ENCODE results near the gene TSLP. TPM values are rescaled to one million over a fixed set of nuclear protein-coding genes. Genes with fewer than 3 reads are reported as not detected.

The TSLP gene
- total and polyA plus RNA-seq, 2 donors (not counting 3 experiments of a cell fraction or from before 2014, with no cell fraction given): not detected

- no peak overlapping the region for H3K4me3 ChIP-seq (replicated peaks in 1 of 3; ENCODE audit: insufficient read depth in 1 of 3, low read depth in 1 of 3, low read length in 3 of 3)
- DNase-seq (ENCODE audit: low read depth, low spot score): no peak
- H3K27ac ChIP-seq (ENCODE audit: insufficient read depth, low read depth, low read length): no peak overlapping the region
- H3K9me3 ChIP-seq (replicated peaks; ENCODE audit: control insufficient read depth, insufficient read depth, low read length): no peaks in the 10 kb centered on the region
- no peaks in the 10 kb centered on the region for H3K27me3 ChIP-seq (ENCODE audit: control insufficient read depth in 2 of 2, insufficient read depth in 2 of 2, low read length in 2 of 2)
- CTCF ChIA-PET: interaction anchor here (1.0 to 1.4 kb wide), 3 partner anchors 9 to 15 kb away, joined by 3 to 4 read pairs (median 3); no protein-coding TSS in a partner anchor
- dilution Hi-C loops (cut with MboI; ENCODE audit: extremely low pct_ligation_motif_present, low sequenced_read_pairs) (no loop called here), intact Hi-C loops (cut with micrococcal nuclease) (no loop called here)
- POLR2A ChIA-PET: no interaction called here
- BruUV-seq (replicated peaks): no TSS peak
- peaks cover 5 to 21% of the 10 kb centered on the region in 2 experiments for H3K36me3 ChIP-seq (ENCODE audit: control insufficient read depth in 2 of 2, extremely low read depth in 1 of 2, insufficient read depth in 2 of 2, low read length in 2 of 2)
- no peaks in the 10 kb centered on the region for H3K9me1 ChIP-seq (replicated peaks; ENCODE audit: control insufficient read depth, extremely low read depth, insufficient read depth, low read length)
- FAIRE-seq: no peak
- H3K79me2 ChIP-seq (ENCODE audit: control insufficient read depth, insufficient read depth, low read length): no peaks in the 10 kb centered on the region
- no peak overlapping the region for H3K4me2 ChIP-seq (ENCODE audit: insufficient read depth, low read length)
- H4K20me1 ChIP-seq (replicated peaks; ENCODE audit: control insufficient read depth, extremely low read depth, insufficient read depth, low read length): peaks cover 3% of the 10 kb centered on the region
- no peaks in the 10 kb centered on the region for H3K4me1 ChIP-seq (ENCODE audit: control insufficient read depth, extremely low read depth, insufficient read depth, low read length)
- no peak overlapping the region for H2AFZ ChIP-seq (ENCODE audit: low read depth, low read length)
- H3K9ac ChIP-seq (replicated peaks; ENCODE audit: extremely low read depth, insufficient read depth, low read length): no peak overlapping the region
- TF ChIP-seq GATA2 (IDR thresholded peaks at IDR 0.05; ENCODE audit: insufficient read depth, insufficient read length, low read depth, low read length) (no peak), JUN (IDR thresholded peaks at IDR 0.05; ENCODE audit: borderline replicate concordance, insufficient read depth, insufficient read length, low read depth) (no peak), POLR2A (IDR thresholded peaks at IDR 0.05; ENCODE audit: low read depth, low read length) (no peak), EZH2 (IDR thresholded peaks at IDR 0.05; ENCODE audit: borderline replicate concordance, low read depth, low read length, severe bottlenecking) (no peak)
- TF ChIP-seq, protein P1, sequence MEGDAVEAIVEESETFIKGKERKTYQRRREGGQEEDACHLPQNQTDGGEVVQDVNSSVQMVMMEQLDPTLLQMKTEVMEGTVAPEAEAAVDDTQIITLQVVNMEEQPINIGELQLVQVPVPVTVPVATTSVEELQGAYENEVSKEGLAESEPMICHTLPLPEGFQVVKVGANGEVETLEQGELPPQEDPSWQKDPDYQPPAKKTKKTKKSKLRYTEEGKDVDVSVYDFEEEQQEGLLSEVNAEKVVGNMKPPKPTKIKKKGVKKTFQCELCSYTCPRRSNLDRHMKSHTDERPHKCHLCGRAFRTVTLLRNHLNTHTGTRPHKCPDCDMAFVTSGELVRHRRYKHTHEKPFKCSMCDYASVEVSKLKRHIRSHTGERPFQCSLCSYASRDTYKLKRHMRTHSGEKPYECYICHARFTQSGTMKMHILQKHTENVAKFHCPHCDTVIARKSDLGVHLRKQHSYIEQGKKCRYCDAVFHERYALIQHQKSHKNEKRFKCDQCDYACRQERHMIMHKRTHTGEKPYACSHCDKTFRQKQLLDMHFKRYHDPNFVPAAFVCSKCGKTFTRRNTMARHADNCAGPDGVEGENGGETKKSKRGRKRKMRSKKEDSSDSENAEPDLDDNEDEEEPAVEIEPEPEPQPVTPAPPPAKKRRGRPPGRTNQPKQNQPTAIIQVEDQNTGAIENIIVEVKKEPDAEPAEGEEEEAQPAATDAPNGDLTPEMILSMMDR (IDR thresholded peaks at IDR 0.05; ENCODE audit: extremely low read depth in 1 of 2, insufficient read depth in 1 of 2, low read depth in 1 of 2, low read length in 2 of 2): no peak
These were observed 45.0 kb downstream of the TSLP start for GRCh38 chr5:111116550-111116949.

DNA sequence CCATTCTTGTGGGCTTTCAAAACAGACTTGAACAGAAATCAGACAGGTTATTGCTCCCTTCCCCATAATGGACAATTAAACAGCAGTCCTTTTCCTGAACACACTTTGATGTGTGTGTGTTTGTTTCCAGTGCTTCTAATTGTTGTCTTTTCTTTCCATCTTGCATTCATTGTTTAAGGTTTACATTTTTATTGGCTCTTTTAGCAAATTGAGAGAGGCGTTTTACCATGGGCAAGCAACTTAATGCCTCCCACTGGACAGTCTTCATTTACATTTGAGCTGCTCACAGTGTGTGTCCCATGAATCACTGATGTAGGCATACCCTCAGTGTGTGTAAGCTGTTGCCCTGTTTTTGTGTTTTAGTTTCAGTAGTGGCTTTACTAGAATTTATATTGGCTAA lies 45.6 kb downstream of the TSLP start:
- no peaks in the 10 kb centered on the region for H3K27me3 ChIP-seq (ENCODE audit: control insufficient read depth in 2 of 2, insufficient read depth in 2 of 2, low read length in 2 of 2)
- H3K9me1 ChIP-seq (replicated peaks; ENCODE audit: control insufficient read depth, extremely low read depth, insufficient read depth, low read length): no peaks in the 10 kb centered on the region
- H3K27ac ChIP-seq (ENCODE audit: insufficient read depth, low read depth, low read length): no peak overlapping the region
- no peak overlapping the region for H3K4me2 ChIP-seq (ENCODE audit: insufficient read depth, low read length)
- peaks cover 3% of the 10 kb centered on the region for H4K20me1 ChIP-seq (replicated peaks; ENCODE audit: control insufficient read depth, extremely low read depth, insufficient read depth, low read length)
- dilution Hi-C loops (cut with MboI; ENCODE audit: extremely low pct_ligation_motif_present, low sequenced_read_pairs) (no loop called here), intact Hi-C loops (cut with micrococcal nuclease) (no loop called here)
- no peaks in the 10 kb centered on the region for H3K4me1 ChIP-seq (ENCODE audit: control insufficient read depth, extremely low read depth, insufficient read depth, low read length)
- BruUV-seq (replicated peaks): no TSS peak
- DNase-seq (ENCODE audit: low read depth, low spot score) (no peak), FAIRE-seq (no peak)
- no peak overlapping the region for H3K9ac ChIP-seq (replicated peaks; ENCODE audit: extremely low read depth, insufficient read depth, low read length)
- H3K4me3 ChIP-seq (replicated peaks in 1 of 3; ENCODE audit: insufficient read depth in 1 of 3, low read depth in 1 of 3, low read length in 3 of 3): no peak overlapping the region
- TF ChIP-seq POLR2AphosphoS5 (IDR thresholded peaks at IDR 0.05; ENCODE audit: insufficient read depth, low read depth, low read length) (no peak), MYC (IDR thresholded peaks at IDR 0.05; ENCODE audit: low read depth, low read length) (no peak), MAX (IDR thresholded peaks at IDR 0.05; ENCODE audit: insufficient read depth, insufficient read length) (no peak), POLR2A (IDR thresholded peaks at IDR 0.05; ENCODE audit: low read depth, low read length) (no peak), GATA2 (IDR thresholded peaks at IDR 0.05; ENCODE audit: insufficient read depth, insufficient read length, low read depth, low read length) (no peak), JUN (IDR thresholded peaks at IDR 0.05; ENCODE audit: borderline replicate concordance, insufficient read depth, insufficient read length, low read depth) (no peak), EZH2 (IDR thresholded peaks at IDR 0.05; ENCODE audit: borderline replicate concordance, low read depth, low read length, severe bottlenecking) (no peak), FOS (IDR thresholded peaks at IDR 0.05; ENCODE audit: borderline replicate concordance, insufficient read depth, low read length) (no peak)
- TF ChIP-seq, protein P1 (IDR thresholded peaks at IDR 0.05; ENCODE audit: extremely low read depth in 1 of 2, insufficient read depth in 1 of 2, low read depth in 1 of 2, low read length in 2 of 2): no peak
- ChIA-PET POLR2A (no interaction called here), CTCF (interaction anchor here (1.0 kb wide), 1 partner anchor 15 kb away, joined by 3 read pairs; no protein-coding TSS in a partner anchor)
- no peaks in the 10 kb centered on the region for H3K9me3 ChIP-seq (replicated peaks; ENCODE audit: control insufficient read depth, insufficient read depth, low read length)
- H2AFZ ChIP-seq (ENCODE audit: low read depth, low read length): no peak overlapping the region
- H3K79me2 ChIP-seq (ENCODE audit: control insufficient read depth, insufficient read depth, low read length): no peaks in the 10 kb centered on the region
- peaks cover 1 to 24% of the 10 kb centered on the region in 2 experiments for H3K36me3 ChIP-seq (ENCODE audit: control insufficient read depth in 2 of 2, extremely low read depth in 1 of 2, insufficient read depth in 2 of 2, low read length in 2 of 2)
